Skeletal muscle satellite cell (primary cell): ENCODE results near the gene FBXO7. TPM values are rescaled to one million over a fixed set of nuclear protein-coding genes. Genes with fewer than 3 reads are reported as not detected.

Experiments used
- H3K27me3 ChIP-seq: 2 replicates; pipeline ENCODE4 v1.7.0; 2013; ENCODE audit warnings: low read length; ENCODE audit not compliant: control insufficient read depth, insufficient read depth
- H3K36me3 ChIP-seq: 2 replicates; pipeline ENCODE4 v1.7.0; 2013; ENCODE audit warnings: mild to moderate bottlenecking, control low read depth, low read length; ENCODE audit not compliant: insufficient read depth
- H3K4me1 ChIP-seq: 2 replicates; pipeline ENCODE4 v1.7.0; 2013; ENCODE audit warnings: low read length; ENCODE audit not compliant: control insufficient read depth, insufficient read depth
- H3K4me2 ChIP-seq: 2 replicates; pipeline ENCODE4 v1.7.0; 2013; ENCODE audit warnings: mild to moderate bottlenecking, low read length
- H3K4me3 ChIP-seq: 2 replicates; pipeline ENCODE4 v1.7.0; 2013; ENCODE audit warnings: low read length
- H3K9ac ChIP-seq: 2 replicates; pipeline ENCODE4 v1.7.0; 2013; ENCODE audit warnings: mild to moderate bottlenecking, low read depth, low read length, moderate library complexity
- H3K9me3 ChIP-seq: replicated peaks from 2 replicates; pipeline ENCODE4 v1.7.0; 2013; ENCODE audit warnings: mild to moderate bottlenecking, control low read depth, low read length
- total RNA-seq: library from RNA; depleted of rRNA; stranded (reverse); fragments of >200 nt; gene quantifications from 2 replicates; pipeline ENCODE4 v1.2.3, GENCODE V29; 2012; rRNA removed

FBXO7 gene
- total RNA-seq: 44.8 and 57.3 TPM in 2 replicates

- H3K9ac ChIP-seq: peak within 1 kb of the TSS; percentile 98
- peak within 1 kb of the TSS; percentile 94 for H3K4me3 ChIP-seq
- H3K27me3 ChIP-seq: peaks cover 4% of the 10 kb centered on the region
- H3K4me2 ChIP-seq: peak within 1 kb of the TSS; percentile 88
- peaks cover 16% of the 10 kb centered on the region for H3K4me1 ChIP-seq
- H3K36me3 ChIP-seq: no peaks in the 10 kb centered on the region
- no peaks in the 10 kb centered on the region for H3K9me3 ChIP-seq
Measured at GRCh38 chr22:32474635-32475467, at the start of gene FBXO7. Gene FBXO7 (plus strand): TSS chr22:32474811. CDS start chr22:32475003, 192 bp downstream.

- Histone ChIP-seq H3K4me3 (no peak overlapping the region), H3K4me1 (no peaks in the 10 kb centered on the region), H3K36me3 (no peaks in the 10 kb centered on the region), H3K9me3 (no peaks in the 10 kb centered on the region), H3K4me2 (no peak overlapping the region), H3K27me3 (peaks cover 30% of the 10 kb centered on the region), H3K9ac (no peak overlapping the region)
Measured at GRCh38 chr22:32426881-32427280, 47.7 kb upstream of the FBXO7 start.

- Histone ChIP-seq H3K4me1 (no peaks in the 10 kb centered on the region), H3K27me3 (peaks cover 19% of the 10 kb centered on the region), H3K9ac (no peak overlapping the region), H3K4me2 (no peak overlapping the region), H3K4me3 (no peak overlapping the region), H3K9me3 (no peaks in the 10 kb centered on the region), H3K36me3 (no peaks in the 10 kb centered on the region)
Measured at GRCh38 chr22:32430352-32430751, 44.3 kb upstream of the FBXO7 start.

DNA sequence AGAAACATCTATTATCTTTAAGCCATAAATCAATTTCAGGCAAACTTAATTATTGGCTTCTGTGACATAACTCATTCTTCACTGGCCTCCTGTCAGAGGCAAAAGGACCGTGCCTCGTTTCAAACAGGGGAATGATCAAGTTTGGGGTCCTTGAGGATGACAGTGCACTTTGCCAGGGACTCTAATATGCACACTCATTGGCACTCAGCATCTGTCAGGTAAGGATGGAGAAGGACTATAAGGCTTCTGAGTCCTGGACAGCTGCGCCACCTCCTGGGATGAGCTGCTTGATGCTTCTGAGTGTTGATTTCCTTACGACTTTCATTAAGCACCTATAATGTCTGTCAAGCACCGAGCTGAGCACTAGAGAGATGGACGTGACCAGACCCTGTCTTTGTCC lies 30.5 kb upstream of the FBXO7 start:
- Histone ChIP-seq H3K4me1 (no peaks in the 10 kb centered on the region), H3K4me3 (no peak overlapping the region), H3K9ac (no peak overlapping the region), H3K36me3 (no peaks in the 10 kb centered on the region), H3K9me3 (no peaks in the 10 kb centered on the region), H3K27me3 (peaks cover 21% of the 10 kb centered on the region), H3K4me2 (no peak overlapping the region)

DNA sequence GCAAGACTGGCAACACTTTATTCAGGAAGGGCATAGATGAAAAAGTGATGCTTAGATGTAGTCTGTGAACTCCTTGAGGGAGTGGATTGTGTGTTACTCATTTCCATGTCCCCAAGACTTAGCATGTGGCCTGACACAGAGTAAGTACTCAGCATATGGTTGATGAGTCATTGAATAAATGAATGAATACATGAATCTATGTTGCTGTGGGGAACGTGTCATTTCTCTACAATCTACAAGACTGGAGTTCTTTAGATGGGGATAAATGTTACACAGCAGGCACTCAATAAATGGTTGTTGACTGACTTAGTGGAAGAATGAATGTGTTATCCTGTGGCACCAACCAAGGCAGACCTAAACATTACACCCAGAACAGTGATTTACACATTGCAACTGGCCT lies 28.3 kb upstream of the FBXO7 start:
- no peaks in the 10 kb centered on the region for H3K36me3 ChIP-seq
- H3K4me3 ChIP-seq: no peak overlapping the region
- no peaks in the 10 kb centered on the region for H3K4me1 ChIP-seq
- peaks cover 20% of the 10 kb centered on the region for H3K27me3 ChIP-seq
- no peak overlapping the region for H3K4me2 ChIP-seq
- H3K9ac ChIP-seq: no peak overlapping the region
- H3K9me3 ChIP-seq: no peaks in the 10 kb centered on the region

DNA sequence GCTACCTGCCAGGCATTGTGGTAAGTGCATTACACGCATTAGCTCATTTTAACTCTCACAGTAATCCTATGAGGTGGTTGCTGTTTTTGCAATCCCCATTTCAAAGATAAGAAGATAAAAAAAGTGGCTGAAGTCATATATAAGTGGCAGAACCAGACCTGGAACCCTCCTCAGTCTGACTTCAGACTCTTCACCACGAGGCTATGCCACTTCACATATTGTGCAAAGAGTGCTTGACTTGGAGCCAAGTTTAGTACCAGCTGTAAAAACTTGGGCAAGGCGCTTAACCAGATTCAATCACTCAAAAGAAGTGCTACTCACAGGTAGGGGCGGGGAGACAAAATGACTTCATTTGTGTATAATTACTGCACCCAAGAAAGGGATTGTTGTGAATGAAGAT lies 25.6 kb upstream of the FBXO7 start:
- no peak overlapping the region for H3K4me3 ChIP-seq
- no peak overlapping the region for H3K9ac ChIP-seq
- H3K4me1 ChIP-seq: no peaks in the 10 kb centered on the region
- no peaks in the 10 kb centered on the region for H3K9me3 ChIP-seq
- no peak overlapping the region for H3K4me2 ChIP-seq
- no peaks in the 10 kb centered on the region for H3K36me3 ChIP-seq
- peaks cover 13% of the 10 kb centered on the region for H3K27me3 ChIP-seq

DNA sequence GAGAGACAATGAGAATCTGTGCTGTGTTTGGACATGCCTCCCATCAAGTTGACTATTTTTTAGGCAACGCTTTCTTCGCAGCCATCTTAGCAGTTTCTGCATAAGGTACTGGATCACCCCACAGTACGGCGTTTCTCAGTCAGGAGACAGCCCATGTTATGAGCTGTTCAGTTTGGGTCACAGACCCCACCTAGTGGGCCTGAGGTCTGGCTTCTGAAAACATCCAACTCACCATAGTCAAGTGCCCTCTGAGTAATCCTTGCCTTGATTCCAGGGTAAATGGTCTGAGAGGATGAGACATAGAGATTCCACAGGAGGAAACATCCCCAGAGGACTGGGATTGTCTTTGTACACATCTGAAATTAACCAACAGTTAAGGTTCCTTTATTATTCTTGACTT lies 17.6 kb upstream of the FBXO7 start:
- no peaks in the 10 kb centered on the region for H3K36me3 ChIP-seq
- H3K4me2 ChIP-seq: no peak overlapping the region
- no peaks in the 10 kb centered on the region for H3K4me1 ChIP-seq
- peaks cover 53% of the 10 kb centered on the region for H3K27me3 ChIP-seq
- H3K4me3 ChIP-seq: no peak overlapping the region
- no peak overlapping the region for H3K9ac ChIP-seq
- H3K9me3 ChIP-seq: no peaks in the 10 kb centered on the region

DNA sequence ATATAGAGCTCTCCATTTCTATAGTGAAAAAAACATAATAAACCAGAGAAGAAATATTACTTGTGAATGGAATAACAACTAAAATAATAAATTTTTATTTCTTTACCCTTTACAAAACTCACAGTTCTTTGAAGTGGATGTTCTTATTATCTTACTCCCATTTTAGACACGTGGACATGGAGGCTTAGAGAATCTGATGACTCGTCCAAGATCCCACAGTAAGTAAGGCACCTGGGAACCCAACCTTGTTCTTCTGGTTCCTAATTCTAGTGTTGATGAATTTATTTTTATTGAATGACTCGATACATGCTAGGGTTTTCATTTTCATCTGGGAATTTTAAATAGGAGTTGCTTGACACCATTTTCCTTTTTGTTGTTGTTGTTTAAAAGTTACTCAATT lies 12.2 kb upstream of the FBXO7 start:
- Histone ChIP-seq H3K4me3 (no peak overlapping the region), H3K27me3 (peaks cover 47% of the 10 kb centered on the region), H3K9me3 (no peaks in the 10 kb centered on the region), H3K4me1 (no peaks in the 10 kb centered on the region), H3K9ac (no peak overlapping the region), H3K36me3 (no peaks in the 10 kb centered on the region), H3K4me2 (no peak overlapping the region)

DNA sequence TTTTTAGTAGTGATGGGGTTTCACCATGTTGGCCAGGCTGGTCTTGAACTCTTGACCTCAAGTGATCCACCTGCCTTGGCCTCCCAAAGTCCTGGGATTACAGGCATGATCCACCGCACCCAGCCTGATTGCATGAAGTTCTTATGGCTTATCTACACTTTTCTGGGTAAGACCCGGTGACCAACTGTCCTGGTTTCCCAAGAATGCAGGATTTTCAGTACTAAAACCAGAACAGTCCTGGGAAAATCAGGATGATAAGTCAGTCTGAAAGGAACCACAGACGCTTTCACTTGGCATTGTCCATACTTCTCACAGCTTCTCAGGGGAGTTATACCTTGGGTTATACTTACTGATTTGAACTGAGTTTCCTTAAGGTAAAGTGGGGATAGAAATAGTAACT lies 8.9 kb upstream of the FBXO7 start:
- Histone ChIP-seq H3K4me1 (peaks cover 8% of the 10 kb centered on the region), H3K4me3 (no peak overlapping the region), H3K9ac (no peak overlapping the region), H3K4me2 (no peak overlapping the region), H3K27me3 (peaks cover 42% of the 10 kb centered on the region), H3K9me3 (no peaks in the 10 kb centered on the region), H3K36me3 (no peaks in the 10 kb centered on the region)

GRCh38 chr22:32466496-32466895 lies 8.1 kb upstream of the FBXO7 start:
- no peaks in the 10 kb centered on the region for H3K36me3 ChIP-seq
- peaks cover 37% of the 10 kb centered on the region for H3K27me3 ChIP-seq
- H3K4me1 ChIP-seq: peaks cover 8% of the 10 kb centered on the region
- H3K4me3 ChIP-seq: no peak overlapping the region
- H3K9me3 ChIP-seq: no peaks in the 10 kb centered on the region
- no peak overlapping the region for H3K4me2 ChIP-seq
- H3K9ac ChIP-seq: no peak overlapping the region

DNA sequence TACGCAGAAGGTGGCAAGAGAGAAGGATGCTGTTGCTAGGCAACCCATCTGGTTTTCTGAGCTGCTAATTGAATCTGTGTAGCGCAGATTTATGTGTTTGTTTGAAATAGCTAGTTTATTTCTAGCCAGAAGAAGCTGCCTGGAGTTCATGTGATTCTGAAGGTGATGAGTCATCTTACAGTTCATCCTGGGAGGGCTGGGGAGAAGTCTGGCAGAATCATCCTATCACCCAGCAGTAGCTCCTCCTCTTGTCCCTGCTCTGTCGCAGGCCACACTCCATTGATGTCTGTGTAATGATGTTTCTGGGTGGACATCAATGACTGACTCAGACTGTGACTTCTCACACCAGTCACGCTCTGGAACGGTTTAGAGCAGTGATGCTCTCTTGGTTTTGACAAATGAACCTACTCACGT lies 4.8 kb upstream of the FBXO7 start:
- Histone ChIP-seq H3K4me3 (no peak overlapping the region), H3K9me3 (no peaks in the 10 kb centered on the region), H3K36me3 (no peaks in the 10 kb centered on the region)

DNA sequence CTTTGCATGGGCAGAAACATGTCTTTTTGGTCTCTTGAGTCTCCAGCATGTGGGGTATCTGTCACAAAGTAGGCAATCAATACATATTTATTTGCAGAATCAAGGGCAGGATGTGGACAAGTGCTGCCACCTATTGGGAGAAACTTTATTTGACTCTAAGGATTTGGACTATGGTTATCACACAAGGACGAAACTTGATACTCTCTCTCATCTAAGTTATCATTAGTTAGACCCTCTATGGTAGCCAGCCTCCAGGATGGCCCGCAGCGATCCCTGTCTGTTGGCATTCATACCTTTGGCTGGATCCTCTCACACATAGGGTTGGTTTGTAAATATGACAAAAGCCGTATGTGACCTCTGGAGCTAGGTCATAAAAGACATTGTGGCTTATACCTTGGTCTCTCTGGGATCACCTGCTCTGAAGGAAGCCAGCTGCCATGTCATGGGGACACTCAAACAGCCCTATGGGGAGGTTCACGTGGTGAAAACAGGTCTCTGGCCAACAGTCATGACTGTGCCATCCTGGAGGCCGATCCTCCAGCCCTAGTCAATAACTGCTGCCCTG lies 1.1 kb upstream of the FBXO7 start:
- H3K27me3 ChIP-seq: peaks cover 6% of the 10 kb centered on the region
- no peaks in the 10 kb centered on the region for H3K9me3 ChIP-seq
- peak overlapping the region; percentile 98 for H3K9ac ChIP-seq
- H3K4me1 ChIP-seq: peaks cover 22% of the 10 kb centered on the region
- no peaks in the 10 kb centered on the region for H3K36me3 ChIP-seq
- peak overlapping the region; percentile 94 for H3K4me3 ChIP-seq
- peak overlapping the region; percentile 79 for H3K4me2 ChIP-seq

More for the DNA sequence above, 4.8 kb upstream of the FBXO7 start:
- peaks cover 15% of the 10 kb centered on the region for H3K4me1 ChIP-seq
- peaks cover 19% of the 10 kb centered on the region for H3K27me3 ChIP-seq
- no peak overlapping the region for H3K9ac ChIP-seq
- H3K4me2 ChIP-seq: peak overlapping the region; percentile 43
